EH (cell line): ENCODE data around the gene ZBTB20.

Experiments
- DNase-seq: peaks from one replicate; pipeline ENCODE4 v3.0.0-alpha.2; 2015; ENCODE audit warnings: low read depth

The ZBTB20 gene

GRCh38 chr3:114471478-114471877 is 675.6 kb downstream of the ZBTB20 start:
- no peak for DNase-seq

DNA sequence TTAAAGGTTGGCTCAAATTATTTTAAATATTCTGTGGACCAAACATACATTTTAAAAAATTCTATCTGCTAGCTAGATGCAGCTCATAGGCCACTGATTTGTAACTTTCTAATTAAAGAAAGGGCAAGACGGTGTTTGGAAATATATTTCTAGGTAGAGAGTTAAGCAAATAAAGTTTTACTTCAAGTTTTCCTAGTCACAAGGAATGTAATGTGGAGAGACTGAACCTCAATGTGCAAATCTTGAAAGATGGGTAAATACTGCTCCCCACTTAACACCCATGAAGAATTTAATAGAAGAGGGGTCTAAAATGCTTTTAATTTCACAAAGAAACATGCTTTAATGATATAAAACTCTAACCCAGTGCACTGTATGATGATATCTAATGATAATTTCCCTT is 678.0 kb downstream of the ZBTB20 start:
- DNase-seq = no peak

DNA sequence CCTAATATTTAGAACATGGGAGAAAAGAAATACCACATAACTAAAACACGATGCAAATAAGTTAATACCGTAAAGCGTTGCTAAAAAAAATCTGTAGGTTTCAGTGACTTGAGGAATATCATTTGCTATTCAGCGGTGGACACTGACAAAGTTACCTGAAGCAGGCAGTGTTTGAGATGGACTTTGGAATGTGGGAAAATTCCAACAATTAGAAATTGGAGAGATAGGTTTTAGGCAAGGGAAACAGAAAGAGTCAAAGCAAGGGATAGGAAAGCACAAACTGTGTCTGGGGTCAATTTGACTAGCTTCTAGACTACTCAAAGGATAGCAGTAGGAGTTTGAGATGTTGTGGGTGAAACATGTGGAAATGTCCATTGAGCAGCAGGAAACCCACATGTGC is 680.3 kb downstream of the ZBTB20 start:
- no peak for DNase-seq

DNA sequence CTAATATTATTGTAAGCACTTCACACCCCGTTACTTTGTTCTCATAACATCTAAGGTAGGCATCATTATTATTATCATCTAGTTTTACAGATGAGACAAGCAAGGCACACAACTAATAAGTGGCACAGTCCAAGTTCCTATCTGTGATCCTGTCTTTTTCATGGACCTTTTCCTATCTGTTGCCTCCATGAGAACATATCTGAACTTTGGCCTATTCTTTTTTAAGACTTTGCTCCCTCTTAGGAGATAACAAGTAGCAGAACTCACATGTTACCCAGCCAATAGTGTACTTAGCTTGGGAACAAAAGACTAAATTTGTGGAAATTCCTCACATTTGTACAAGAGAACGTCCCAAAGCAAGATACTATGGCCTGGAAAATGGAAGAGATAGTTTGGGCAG is 680.8 kb downstream of the ZBTB20 start:
- no peak for DNase-seq

DNA sequence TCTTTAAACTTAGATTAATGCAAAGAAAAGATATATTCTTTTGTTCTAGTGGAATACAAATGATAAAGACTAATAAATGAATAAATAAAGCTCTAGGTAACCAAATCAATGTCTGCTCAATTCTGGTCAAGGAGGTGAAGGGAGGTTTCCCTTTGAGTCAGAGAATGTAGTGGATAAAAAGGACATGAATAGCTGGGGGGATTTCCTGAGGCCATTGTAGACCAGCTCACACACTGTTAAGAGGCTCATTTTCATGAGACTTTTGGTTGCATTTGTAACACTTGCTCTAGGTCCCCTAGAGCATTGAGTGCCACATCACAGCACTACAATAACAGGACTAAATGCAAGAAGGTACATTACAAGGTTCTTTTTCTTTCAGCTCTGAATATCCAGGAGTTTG is 682.5 kb downstream of the ZBTB20 start:
- DNase-seq = no peak

DNA sequence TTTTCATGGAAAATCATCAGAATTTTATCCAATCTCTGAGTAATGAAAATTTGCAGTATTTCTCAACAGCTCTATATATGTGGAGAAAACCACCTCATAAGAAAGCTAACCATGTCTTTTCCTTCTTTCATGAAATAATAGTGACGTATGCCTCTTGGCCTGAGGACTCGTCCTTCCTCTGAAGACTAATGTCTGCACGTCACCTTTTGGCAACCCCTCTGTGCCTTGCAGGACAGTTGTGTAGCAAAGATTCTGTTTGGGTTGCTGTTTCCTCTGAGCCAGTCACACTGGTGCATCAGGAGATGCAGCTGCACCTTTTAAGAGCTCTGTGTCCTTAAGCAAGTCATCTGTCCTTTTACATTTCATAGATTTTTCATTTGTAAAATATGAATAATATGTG is 684.3 kb downstream of the ZBTB20 start:
- no peak for DNase-seq

DNA sequence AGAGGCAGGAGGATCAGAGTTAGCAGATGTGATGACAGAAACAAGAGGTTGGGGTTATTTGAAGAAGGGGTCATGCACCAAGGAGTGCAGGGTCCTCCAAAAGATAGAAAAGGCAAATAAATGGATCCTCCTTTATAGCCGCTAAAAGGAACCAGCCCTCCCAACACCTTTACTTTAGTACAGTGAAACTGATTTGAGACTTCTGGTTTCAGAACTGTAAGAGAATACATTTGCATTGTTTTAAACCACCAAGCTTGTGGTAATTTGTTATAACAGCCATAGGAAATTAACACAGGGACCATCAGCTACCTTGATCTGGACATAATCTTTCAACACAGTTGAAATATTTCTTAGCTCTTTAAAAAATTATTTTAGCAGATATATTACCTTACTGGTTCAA is 686.6 kb downstream of the ZBTB20 start:
- DNase-seq = no peak

- DNase-seq = peak; percentile 29
Measured at GRCh38 chr3:114456742-114457141, 690.3 kb downstream of the ZBTB20 start.

GRCh38 chr3:114455432-114455831 is 691.7 kb downstream of the ZBTB20 start:
- peak; percentile 15 for DNase-seq

DNA sequence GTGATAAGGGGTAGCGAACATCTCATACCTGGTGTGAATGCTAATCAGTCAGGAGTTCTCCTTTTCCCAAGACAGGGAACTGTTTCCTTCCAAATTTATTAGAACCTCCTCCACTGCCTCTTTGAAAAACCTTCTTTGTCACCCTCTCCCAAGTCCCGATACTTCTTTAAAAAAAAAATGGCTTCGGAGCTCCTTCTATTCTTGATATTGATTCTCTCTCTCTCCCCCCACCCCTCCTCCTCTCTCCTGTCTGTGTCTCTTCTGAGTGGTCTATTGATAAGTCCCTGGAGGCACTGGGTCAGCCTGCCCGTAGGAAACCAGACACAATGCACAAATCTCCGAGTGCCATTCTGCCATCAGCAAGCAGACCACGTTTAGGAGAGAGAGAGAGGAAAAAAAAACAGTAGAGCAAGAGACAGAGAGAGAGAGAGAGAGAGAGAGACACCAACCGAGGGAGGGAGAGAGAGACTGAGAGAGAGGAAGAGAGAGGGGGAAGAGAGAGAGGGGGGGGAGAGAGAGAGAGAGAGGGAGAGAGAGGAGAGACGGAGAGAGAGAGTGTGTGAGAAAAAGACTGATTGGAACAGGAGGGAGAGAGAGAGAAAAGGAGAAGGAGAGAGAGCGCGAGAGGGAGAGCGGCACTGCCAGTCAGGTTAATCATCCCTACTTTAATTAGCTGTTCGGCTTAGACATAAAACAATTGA is 692.4 kb downstream of the ZBTB20 start:
- peak; percentile 35 for DNase-seq

DNA sequence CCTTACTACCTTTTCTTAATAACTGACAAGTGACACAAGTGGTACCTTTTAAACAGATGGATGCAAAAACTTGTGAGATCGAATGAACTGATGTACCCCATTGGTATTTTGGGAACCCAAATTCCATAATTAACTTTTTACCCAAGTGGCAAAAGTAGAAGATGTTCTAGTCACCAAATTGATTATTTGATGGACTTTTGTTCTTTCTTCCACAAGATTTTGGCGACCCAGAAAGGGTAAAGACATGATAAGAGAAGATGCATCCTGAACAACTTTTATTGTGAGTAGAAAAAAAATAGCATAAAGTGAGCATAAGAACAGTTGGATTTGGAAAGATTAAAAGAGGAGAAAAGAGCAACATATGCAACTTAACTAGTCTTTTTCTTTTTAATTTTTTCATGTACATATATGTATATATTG is 693.7 kb downstream of the ZBTB20 start:
- DNase-seq = no peak

DNA sequence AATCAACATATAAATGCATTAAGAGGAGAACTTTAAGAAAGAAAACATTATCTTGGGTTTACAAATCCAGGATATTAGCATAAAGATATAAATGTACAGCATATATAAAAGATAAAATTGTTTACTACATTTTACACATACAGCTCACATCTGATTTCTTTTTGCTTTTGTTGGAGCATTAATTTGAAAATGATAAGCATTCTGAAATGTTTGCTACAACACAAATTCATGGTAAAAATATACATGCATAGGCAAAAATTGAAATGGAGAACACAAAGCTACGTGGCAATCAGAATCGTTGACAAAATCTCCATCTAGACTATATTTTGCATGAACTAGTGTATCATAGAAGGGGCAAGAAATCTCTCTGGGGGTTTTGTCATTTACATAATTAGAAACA is 694.2 kb downstream of the ZBTB20 start:
- DNase-seq = no peak

- DNase-seq = no peak
Measured at GRCh38 chr3:114452256-114452655, 694.8 kb downstream of the ZBTB20 start.

DNA sequence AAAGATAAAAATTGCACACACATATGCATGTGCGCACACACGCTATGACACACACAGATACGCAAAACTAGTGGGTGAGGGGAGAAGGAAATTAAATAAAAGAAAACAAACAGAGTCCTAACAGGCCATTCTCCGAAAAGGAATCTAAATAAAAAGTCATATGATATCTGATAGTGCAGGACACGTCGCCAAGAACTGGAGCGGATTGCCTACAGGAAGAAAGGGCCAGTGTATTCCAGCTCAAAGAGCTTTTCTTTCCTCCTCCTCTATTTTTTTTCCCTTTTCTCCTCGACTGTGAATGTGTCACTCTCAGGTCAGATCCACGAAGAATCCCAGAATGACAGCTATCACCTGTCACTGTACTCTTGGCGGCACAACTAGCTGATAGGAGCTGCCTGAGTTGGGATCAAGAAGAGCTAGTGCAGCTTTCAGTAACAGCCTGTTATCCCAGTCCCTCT is 695.5 kb downstream of the ZBTB20 start:
- peak; percentile 68 for DNase-seq

GRCh38 chr3:114451051-114451451 is 696.0 kb downstream of the ZBTB20 start:
- peak; percentile 39 for DNase-seq

GRCh38 chr3:114450008-114450596 is 697.0 kb downstream of the ZBTB20 start:
- DNase-seq = peak; percentile 25

DNA sequence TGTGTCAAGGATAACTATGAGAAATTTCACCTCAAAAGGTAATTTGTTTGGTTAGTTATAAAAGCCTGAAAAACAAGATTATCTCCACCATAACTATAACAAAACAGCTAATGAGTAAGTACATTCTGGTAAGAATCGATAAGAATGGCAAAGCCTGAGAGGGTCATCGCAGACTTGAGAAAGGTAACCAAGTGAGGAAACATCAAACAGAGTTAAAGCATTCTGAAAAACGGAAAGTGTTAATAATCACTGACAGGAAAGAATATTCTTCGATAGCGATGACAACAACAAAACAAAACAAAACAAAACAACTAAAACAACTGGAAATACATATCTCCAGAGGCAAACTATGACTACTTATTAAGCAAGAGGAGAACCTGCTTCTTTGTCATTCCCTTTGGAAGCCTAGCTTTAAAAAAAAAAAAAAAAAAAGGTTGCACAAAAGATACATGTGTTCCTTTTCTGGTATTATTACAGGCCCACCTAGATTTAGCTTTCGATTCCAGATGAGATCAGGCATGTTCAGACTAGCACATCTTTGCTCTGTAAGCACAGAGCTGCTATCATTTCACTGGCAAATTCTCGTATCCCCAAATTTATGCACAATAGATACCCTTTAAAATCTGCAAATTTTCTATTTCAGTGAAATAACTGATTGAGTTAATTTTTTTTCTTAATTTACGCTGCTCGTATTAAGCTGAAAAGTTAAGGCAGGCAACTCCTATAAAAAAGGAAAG is 697.6 kb downstream of the ZBTB20 start:
- peak; percentile 38 for DNase-seq

GRCh38 chr3:114447950-114448479 is 699.1 kb downstream of the ZBTB20 start:
- peak; percentile 31 for DNase-seq

- DNase-seq = peak; percentile 33
Measured at GRCh38 chr3:114447545-114447944, 699.5 kb downstream of the ZBTB20 start.

- DNase-seq = peak; percentile 25
Measured at GRCh38 chr3:114446600-114446999, 700.5 kb downstream of the ZBTB20 start.

DNA sequence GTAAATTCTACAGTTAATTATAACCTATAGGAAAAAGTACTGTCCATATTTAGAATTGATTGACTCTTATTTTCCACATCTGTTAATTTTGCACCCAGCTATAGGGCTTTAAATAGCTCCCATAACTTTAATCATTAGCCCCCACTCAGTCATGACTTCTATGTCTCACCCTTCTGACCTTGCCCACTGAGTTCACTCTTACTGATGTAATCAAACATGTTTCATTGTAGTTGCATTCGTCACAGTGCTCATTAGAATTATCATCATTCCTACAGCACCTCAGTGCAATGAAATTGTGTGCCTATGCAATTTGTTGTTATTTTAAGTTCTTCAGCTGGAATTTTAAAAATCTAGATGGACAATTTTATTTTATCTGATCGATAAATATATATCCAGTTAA is 701.9 kb downstream of the ZBTB20 start:
- peak; percentile 55 for DNase-seq

DNA sequence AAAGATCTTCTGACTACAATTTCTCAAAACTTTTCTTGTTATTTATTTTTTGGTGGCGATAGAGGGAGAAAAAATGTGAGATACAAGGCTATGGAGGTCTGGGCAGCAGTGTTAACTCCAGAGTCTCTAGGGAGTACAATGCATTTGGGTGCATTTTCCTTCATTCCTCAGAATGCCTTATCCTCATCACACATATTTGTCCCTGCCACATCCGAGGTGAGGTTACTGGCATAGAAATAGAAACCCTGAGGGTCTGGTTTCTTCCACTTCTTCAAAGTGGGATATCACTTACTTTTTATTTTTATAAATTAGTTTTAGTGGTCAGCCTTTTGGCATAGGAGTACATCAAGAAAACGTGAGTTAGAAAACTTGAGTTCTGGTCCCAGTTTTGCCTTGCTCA is 702.9 kb downstream of the ZBTB20 start:
- no peak for DNase-seq

- peak; percentile 72 for DNase-seq
Measured at GRCh38 chr3:114442246-114442645, 704.8 kb downstream of the ZBTB20 start.
